ENCODE measurements around the gene TP53AIP1. TPM values are rescaled to one million over a fixed set of nuclear protein-coding genes. Genes with fewer than 3 reads are reported as not detected.

The TP53AIP1 gene
- total and polyA plus RNA-seq, 7 donors, result 0.07 to 0.51 (median 0.08) TPM; not detected in 4

DNA sequence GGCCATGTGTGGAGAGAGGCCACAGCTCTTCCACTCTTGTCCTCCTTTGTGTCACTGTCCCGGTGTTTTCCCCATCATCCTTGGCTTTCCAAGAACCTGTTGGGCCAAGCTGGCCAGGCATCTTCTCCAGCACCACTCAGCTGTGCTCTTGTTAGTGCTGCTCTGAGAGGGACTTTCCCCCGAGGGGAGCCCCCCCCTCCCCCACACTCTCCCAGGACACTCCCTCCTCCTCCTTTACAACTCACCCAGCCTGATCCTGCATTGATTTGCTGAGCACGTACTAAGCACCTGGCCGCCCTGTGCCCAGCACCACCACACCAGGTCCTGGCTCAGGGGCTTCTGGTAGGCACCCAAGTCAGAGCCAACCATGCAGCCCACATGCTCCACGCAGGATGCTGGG, 13.2 kb downstream of the TP53AIP1 start:
- H3K36me3 ChIP-seq (ENCODE audit: insufficient read depth in 1 of 2, low read depth in 1 of 2), result no peaks in the 10 kb centered on the region
- DNase-seq, result no peak
- no peaks in the 10 kb centered on the region for H3K9me3 ChIP-seq
- H3K27ac ChIP-seq, result no peak overlapping the region
- no peak for ATAC-seq
- TF ChIP-seq, protein P1, sequence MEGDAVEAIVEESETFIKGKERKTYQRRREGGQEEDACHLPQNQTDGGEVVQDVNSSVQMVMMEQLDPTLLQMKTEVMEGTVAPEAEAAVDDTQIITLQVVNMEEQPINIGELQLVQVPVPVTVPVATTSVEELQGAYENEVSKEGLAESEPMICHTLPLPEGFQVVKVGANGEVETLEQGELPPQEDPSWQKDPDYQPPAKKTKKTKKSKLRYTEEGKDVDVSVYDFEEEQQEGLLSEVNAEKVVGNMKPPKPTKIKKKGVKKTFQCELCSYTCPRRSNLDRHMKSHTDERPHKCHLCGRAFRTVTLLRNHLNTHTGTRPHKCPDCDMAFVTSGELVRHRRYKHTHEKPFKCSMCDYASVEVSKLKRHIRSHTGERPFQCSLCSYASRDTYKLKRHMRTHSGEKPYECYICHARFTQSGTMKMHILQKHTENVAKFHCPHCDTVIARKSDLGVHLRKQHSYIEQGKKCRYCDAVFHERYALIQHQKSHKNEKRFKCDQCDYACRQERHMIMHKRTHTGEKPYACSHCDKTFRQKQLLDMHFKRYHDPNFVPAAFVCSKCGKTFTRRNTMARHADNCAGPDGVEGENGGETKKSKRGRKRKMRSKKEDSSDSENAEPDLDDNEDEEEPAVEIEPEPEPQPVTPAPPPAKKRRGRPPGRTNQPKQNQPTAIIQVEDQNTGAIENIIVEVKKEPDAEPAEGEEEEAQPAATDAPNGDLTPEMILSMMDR (IDR thresholded peaks at IDR 0.05), result no peak
- no peak overlapping the region for H3K4me3 ChIP-seq
- H3K4me1 ChIP-seq, result no peaks in the 10 kb centered on the region
- peaks cover 0 to 2% (median 0%) of the 10 kb centered on the region in 3 donors for H3K27me3 ChIP-seq (ENCODE audit: insufficient read depth in 3 of 3, low read length in 2 of 3)
- intact Hi-C loops (cut with DNase I), result no loop called here
- 44 to 62% (median 49%) methylated on average over 5 of the region's 5 CpGs for WGBS, 3 donors

DNA sequence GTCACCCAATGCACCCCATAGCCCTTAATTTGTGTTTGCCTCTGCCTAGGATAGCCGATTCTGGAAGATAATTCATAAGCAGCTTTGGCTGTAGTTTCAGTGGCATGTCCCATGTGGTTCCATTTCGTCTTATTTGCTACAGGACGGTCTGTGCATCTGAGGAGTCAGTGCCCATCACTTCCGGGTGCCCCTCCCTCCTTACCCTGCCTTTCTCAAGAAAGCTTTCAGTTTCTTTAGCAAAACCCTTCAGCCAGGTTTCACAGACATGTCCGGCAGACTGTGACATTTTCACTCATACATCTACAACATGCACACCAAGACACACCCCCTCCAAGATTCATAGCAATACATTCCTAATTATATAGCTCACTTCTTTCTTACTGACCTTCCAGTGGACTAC, 14.3 kb downstream of the TP53AIP1 start:
- ATAC-seq, result no peak
- H3K9me3 ChIP-seq, result no peaks in the 10 kb centered on the region
- no peak for DNase-seq
- TF ChIP-seq, protein P1 (IDR thresholded peaks at IDR 0.05), result no peak
- WGBS, 3 donors, result 59 to 76% (median 64%) methylated on average over 5 of the region's 5 CpGs
- H3K4me3 ChIP-seq, result no peak overlapping the region
- H3K36me3 ChIP-seq (ENCODE audit: insufficient read depth in 1 of 2, low read depth in 1 of 2), result no peaks in the 10 kb centered on the region
- intact Hi-C loops (cut with DNase I), result no loop called here
- peaks cover 0 to 3% (median 0%) of the 10 kb centered on the region in 3 donors for H3K27me3 ChIP-seq (ENCODE audit: insufficient read depth in 3 of 3, low read length in 2 of 3)
- no peaks in the 10 kb centered on the region for H3K4me1 ChIP-seq
- no peak overlapping the region for H3K27ac ChIP-seq

- no peak overlapping the region for H3K4me3 ChIP-seq
- H3K36me3 ChIP-seq (ENCODE audit: insufficient read depth in 1 of 2, low read depth in 1 of 2), result no peaks in the 10 kb centered on the region
- 73 to 78% (median 75%) methylated on average over 11 to 12 of the region's 12 CpGs for WGBS, 3 donors
- DNase-seq (no peak), ATAC-seq (no peak)
- peaks cover 0 to 3% (median 0%) of the 10 kb centered on the region in 3 donors for H3K27me3 ChIP-seq (ENCODE audit: insufficient read depth in 3 of 3, low read length in 2 of 3)
- TF ChIP-seq, protein P1 (IDR thresholded peaks at IDR 0.05), result no peak
- no peak overlapping the region for H3K27ac ChIP-seq
- H3K4me1 ChIP-seq, result no peaks in the 10 kb centered on the region
- no peaks in the 10 kb centered on the region for H3K9me3 ChIP-seq
- intact Hi-C loops (cut with DNase I), result no loop called here
These were observed 14.9 kb downstream of the TP53AIP1 start for GRCh38 chr11:128927683-128928336.

GRCh38 chr11:128927108-128927461, 15.6 kb downstream of the TP53AIP1 start:
- Histone ChIP-seq H3K4me1 (no peaks in the 10 kb centered on the region), H3K9me3 (no peaks in the 10 kb centered on the region), H3K27ac (no peak overlapping the region), H3K27me3 (ENCODE audit: insufficient read depth in 3 of 3, low read length in 2 of 3) (peaks cover 0 to 3% (median 0%) of the 10 kb centered on the region in 3 donors), H3K36me3 (ENCODE audit: insufficient read depth in 1 of 2, low read depth in 1 of 2) (no peaks in the 10 kb centered on the region), H3K4me3 (no peak overlapping the region)
- intact Hi-C loops (cut with DNase I), result no loop called here
- ATAC-seq (no peak), DNase-seq (no peak)
- TF ChIP-seq, protein P1 (IDR thresholded peaks at IDR 0.05), result no peak
- WGBS, 3 donors, result 60 to 68% (median 63%) methylated on average over 11 of the region's 11 CpGs
